Measurements from ENCODE around the gene LHPP.

GRCh38 chr10:124515244-124515970, 53.8 kb downstream of the LHPP start:
- TF ChIP-seq CTCF (conservative IDR thresholded peaks at IDR 0.05; ENCODE audit: low read depth, low read length) (no peak), EZH2 (IDR thresholded peaks at IDR 0.05; ENCODE audit: low read length, unreplicated experiment) (no peak)
